ENCODE data around the gene C10orf53.

Gene C10orf53

DNA sequence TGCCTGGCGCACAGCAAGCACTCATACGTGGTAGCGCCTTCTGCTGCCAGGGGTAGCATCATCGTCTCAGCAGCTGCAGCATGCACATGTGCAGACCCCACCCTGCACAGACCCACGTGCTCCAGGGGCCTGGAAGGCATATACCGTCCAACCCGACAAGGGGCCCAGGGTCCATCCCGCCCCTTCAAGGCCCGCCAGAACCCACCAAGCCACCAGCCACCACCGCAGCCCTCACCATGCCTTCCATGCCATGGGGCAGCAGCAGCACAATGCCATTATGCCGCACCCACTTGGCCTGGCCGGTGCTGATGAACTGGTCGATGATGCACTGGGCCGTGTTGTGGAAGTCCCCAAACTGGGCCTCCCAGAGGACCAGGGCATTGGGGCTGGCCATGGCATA is 60.0 kb downstream of the C10orf53 start:
- no peak for DNase-seq

DNA sequence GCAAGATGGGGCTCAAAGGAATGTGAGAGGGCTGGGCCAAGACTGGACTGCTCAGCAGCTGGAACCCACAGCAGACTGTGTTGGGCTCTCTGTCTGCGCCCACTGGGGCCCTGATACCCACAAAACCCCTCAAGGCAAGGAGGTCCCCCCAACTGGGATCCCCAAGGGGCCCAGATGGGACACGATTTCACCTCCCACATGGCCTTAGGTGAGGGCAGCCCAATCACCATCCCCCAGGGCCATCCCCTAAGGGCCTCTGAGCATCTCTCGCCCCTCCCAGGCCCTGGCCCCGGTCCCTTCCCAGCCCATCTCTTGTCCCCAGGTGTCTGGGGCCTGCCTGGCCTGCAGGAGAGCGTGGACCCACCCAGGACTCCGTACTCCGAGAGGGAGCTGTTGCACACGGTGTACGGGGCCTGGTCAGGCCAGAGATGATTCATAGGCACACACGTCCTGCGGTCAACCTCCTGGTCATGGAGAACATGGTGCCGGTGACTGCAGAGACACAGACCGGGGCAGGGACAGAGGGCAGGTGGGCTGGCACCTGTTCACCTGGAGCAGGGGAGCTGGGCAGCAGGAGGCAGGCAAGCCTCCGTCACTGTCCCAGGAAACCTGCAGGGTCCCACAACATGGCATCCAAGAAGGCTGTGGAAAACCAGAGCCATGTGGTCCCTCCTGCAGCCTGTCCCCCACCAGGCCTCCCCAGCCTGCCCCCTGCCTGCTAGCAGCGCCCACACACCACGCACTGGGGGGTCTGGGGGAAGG is 61.1 kb downstream of the C10orf53 start:
- no peak for DNase-seq

DNA sequence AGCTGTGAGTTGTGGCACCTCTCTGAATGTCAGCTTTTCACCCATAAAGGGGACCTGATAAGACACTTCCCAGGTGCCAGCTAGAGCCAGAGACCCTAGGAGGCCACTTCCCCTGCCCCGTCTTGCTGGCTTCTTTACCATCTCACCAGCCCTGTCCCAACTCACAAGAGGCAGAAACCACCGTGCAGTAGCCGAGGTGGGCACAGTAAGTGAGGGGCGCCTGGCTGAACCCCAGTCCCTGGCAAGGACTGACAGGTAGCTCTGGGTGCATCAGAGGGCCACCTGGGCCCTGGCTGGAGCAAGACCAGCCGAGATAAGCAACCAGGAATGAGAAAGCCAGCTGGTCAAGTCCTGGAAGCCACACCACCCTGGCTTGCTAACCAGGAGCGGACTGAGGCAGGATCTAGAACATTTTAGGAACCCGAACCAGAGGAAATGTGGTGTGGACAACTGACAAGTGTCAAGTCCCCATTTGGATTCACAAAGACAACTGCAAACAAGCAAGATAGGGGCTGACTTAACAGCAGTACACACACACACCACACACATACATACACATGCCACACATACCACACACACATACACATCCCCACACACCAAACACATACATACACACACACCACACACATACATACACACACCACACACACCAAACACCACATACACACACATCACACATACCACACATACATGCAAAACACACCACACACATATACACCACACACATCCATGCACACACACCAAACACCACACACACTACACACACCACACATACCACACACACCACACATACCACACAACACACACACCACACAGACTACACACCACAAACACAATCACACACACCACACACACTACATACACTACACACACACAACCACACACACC is 61.9 kb downstream of the C10orf53 start:
- no peak for DNase-seq

DNA sequence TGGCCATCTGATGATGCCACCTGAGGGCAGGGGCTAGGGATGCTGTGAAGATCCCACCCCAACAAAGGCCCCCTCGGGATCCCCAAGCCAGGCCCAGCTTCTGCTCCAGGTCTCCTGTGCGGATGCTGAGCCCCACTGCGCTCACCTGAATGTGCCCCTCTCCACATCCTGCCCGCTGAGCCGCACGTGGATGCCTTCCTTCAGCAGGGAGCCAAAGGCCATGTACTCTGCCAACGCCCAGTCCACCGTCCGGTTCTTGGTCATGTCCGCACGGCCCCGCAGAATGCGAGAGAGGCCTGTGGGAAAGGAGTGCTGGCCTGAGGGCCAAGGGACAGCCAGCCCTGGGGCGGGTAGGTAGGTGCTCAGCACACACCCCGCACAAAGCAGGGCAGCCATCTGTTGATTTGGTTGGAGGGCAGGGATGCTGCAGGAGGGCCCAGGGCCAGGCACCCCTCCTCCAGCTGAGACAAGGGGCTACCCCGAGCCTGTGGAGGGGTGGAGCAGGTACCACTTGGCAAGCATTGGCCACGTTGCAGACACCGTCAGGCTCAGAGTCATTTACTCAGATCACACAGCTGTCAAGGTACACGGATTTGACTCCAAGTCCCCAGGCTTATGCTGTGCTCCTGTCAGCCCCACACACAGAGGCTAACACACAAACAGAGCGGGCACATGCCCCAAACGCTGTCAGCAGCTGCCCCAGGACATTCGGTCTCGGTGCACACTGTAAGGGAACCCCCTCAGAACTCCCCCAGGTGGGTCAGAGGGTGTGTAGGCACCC is 63.4 kb downstream of the C10orf53 start:
- no peak for DNase-seq

DNA sequence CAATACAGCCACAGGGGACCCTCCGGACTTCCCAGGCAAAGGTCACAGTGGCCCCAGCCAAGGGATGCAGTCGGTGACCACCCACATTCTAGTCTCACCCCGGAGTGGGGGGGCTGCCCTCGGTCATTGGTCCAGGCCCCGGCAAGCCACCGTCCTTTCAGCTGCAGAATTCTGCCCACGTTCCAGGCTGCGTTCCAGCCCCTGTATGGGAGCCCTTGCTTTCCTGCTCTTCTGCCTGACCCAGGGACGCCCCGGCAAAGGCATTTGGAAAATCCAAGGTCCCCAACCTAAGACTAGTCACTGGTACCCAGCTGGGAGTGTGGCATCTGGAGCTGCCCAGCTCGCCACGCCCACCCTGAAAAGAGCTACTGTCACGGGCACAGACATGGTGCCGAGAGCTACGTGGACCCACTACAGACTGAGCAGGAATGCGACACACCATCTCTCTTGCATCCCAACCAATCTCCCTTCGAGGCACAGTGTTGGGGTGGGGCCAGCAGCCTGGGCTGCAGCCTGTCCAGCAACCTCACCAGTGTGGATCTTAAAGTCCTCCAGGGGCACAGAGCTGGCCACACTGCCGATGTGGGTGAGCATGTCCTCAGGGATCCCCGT is 64.1 kb downstream of the C10orf53 start:
- DNase-seq = no peak

DNA sequence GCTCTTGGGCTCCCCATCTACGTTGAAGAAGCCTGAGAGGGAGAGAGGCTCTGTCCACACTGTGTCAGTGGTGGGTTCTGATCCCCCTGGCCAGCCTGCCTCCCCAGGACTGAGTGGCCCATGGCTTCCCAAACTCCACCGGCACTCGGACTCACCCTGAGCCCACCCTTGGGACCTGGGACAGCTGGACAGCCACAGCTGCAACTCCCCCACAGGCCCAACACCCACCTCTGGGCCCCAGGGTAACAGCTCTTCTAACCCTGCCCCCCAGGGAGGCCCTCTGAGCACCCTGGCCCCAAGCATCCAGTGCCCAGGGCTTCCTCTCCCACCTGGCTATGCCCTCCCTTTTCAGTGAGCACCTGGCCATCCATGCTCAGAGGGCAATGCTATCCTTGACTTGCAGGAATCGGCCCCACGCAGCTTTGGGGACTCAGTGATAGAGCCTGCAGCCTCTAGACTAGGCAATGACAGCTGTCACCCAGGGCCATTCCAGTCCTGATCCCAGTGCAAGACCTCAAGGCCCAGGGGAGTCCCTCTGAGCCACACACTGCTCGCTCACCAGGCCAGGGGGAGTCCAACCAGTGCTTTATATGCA is 64.7 kb downstream of the C10orf53 start:
- DNase-seq = no peak

DNA sequence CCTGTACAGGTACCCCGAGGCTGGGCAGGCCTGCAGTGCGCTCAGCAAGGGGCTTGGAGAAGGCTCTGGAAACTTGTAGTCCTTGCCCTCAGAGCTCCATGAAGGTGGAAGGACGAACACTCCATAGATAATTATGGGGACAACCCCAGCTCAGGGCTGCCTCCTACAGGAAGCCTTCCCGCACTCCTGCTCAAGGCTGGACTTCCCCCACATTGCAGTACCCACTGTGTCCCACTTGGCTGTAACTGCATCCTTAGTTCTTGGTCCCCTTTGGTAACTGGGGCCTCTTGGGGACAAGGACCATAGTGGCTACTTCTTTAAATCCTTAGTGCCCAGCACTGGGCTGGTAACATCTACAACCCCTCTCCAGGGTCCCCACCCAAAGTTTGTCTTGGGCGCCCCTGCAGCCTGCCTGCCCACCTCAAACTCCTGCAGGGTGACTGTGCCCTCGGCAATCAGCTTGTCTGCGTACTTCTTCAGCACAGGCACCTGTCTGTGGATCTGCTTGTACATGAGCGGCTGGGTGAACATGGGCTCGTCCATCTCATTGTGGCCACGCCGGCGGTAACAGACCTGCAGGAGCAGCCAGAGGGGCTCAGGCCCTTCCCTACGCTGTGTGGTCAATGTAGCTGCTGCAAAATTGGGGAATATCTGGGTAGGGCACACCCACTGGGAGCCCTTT is 65.6 kb downstream of the C10orf53 start:
- no peak for DNase-seq

DNA sequence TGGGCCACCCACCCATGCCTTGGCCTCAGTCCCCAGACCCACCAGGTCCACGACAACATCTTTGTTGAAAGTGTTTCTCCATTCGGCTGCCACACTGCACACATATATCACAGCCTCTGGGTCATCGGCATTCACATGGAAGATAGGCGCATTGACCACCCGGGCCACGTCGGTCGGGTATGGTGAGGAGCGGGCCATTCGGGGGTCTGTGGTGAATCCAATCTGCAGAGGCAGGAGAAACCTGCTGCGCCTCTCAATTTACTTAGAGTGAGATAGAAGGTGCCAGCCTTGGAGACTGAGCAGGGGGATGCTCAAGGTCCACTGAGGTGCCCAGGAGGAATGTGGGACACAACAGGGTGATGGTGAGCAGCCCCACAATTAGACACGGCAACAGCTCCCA is 66.3 kb downstream of the C10orf53 start:
- no peak for DNase-seq

DNA sequence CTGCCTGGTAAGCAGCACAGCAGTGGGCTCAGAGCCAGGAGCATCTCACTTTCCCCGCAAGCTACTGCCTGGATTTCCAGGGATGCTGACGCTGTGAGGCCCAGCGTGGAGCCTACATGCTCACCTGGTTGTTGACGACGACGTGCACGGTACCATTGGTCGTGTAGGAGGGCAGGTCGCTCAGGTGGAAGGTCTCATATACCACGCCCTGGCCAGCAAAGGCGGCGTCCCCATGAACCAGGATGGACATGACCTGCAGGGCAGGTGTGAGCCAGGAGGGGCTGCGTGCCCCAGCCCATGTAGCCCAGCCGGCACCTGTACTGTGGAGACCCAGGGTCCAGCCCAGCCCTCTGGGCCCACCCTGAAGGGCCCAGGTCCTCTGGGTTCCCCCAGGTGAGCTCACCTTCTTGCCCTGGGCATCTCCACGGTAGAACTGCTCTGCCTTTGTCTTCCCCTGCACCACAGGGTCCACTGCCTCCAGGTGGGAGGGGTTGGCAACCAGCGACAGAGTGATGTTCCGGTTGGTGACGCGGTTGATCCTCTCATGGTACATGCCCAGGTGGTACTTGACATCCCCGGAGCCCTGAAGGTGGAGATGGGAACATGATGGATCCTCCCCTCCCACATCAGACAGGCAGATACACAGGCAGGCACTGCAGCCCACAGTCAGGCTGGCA is 67.3 kb downstream of the C10orf53 start:
- DNase-seq = no peak

Measured in NCI-H1417 treated with DMSO at 0.1 percent for 48 hours (cell line).